ENCODE results near the gene SHC2.

Gene SHC2

GRCh38 chr19:406135-406781 lies 54.6 kb downstream of the SHC2 start:
- H3K27ac ChIP-seq (ENCODE audit: low read length, poor library complexity, severe bottlenecking) = no peak overlapping the region
- H4K8ac ChIP-seq (ENCODE audit: low read length) = no peak overlapping the region
- WGBS = 86% methylated on average over 36 of the region's 41 CpGs
- H3K4me3 ChIP-seq (ENCODE audit: insufficient read depth in 1 of 2, low read depth in 1 of 2, low read length in 2 of 2) = no peak overlapping the region
- peaks cover 30 to 72% of the 10 kb centered on the region in 2 experiments for H3K27me3 ChIP-seq (ENCODE audit: control insufficient read depth in 1 of 2, insufficient read depth in 1 of 2, low read length in 2 of 2)
- H3K4me2 ChIP-seq (ENCODE audit: low read length, poor library complexity, severe bottlenecking) = no peak overlapping the region
- H3K23ac ChIP-seq (ENCODE audit: low read length in 2 of 2) = no peak overlapping the region
- H3K4ac ChIP-seq (ENCODE audit: low read depth in 1 of 2, low read length in 2 of 2) = no peak overlapping the region
- peaks cover 17% of the 10 kb centered on the region for H3K4me1 ChIP-seq (ENCODE audit: control insufficient read depth, insufficient read depth, low read depth, low read length)
- H3K9me3 ChIP-seq (ENCODE audit: control insufficient read depth, low read length) = no peaks in the 10 kb centered on the region
- DNase-seq = no peak
- no peak overlapping the region for H3K9ac ChIP-seq (ENCODE audit: low read length)
- H2BK5ac ChIP-seq (ENCODE audit: low read depth, low read length, poor library complexity, severe bottlenecking) = no peak overlapping the region
- H3K18ac ChIP-seq (ENCODE audit: low read depth in 1 of 2, low read length in 2 of 2) = no peak overlapping the region
- no peak overlapping the region for H2AFZ ChIP-seq (ENCODE audit: low read depth, low read length)
- no peak overlapping the region for H2BK120ac ChIP-seq (ENCODE audit: low read depth, low read length)
- H2BK12ac ChIP-seq (ENCODE audit: low read length in 2 of 2) = no peak overlapping the region
- peak overlapping the region; percentile 60 for H2BK15ac ChIP-seq (ENCODE audit: low read depth, poor library complexity, severe bottlenecking)
- H3K14ac ChIP-seq (ENCODE audit: low read length in 2 of 2) = no peak overlapping the region
- H2AK5ac ChIP-seq (ENCODE audit: low read length, severe bottlenecking) = no peak overlapping the region
- H3K79me1 ChIP-seq (replicated peaks; ENCODE audit: low read length, poor library complexity, severe bottlenecking) = no peaks in the 10 kb centered on the region
- H4K91ac ChIP-seq (ENCODE audit: low read length) = no peak overlapping the region
- H3K36me3 ChIP-seq (ENCODE audit: control insufficient read depth in 1 of 2, insufficient read depth in 2 of 2, low read depth in 1 of 2, low read length in 2 of 2) = no peaks in the 10 kb centered on the region

DNA sequence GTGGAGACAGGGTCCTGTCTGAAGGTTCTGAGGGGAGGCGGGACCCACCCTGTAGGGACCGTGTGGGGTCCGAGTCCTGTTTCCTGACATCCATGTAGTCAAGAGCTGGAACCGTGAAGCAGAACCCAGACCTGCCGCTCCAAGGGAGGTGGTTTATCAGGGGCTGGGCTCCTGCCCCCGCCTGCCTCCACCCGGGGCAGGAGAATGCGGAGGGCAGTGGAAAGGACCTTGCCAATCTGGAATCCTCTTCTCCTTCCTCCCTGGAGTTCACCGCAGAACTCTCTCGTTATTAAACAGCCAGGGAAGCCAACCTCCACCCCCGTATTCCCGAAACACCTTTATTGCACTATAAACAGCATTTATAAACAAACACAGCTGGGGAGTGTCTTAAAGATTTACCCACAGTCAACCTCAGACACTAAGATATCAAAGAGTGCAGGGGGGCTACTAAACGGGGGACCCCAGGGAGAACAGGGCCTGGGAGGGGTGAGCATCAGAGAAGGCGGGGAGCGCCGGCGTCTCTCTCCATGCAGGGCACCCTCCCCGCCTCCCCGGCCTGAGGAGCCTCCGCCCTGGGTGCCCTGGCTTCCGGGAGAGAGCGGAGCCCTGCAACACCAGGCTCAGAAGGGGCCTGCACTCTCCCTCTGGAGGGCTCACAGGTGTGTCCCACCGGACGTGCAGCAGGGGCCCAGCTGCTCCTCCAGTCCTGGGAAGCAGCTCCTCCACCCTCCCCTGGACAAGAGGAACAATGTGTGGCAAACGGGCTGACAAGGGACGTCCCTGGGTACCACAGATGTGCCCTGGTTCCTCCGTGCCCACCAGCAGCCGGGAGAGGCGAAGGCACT lies 55.5 kb downstream of the SHC2 start:
- DNase-seq = no peak
- 69% methylated on average over 29 of the region's 29 CpGs for WGBS
- peaks cover 27 to 72% of the 10 kb centered on the region in 2 experiments for H3K27me3 ChIP-seq (ENCODE audit: control insufficient read depth in 1 of 2, insufficient read depth in 1 of 2, low read length in 2 of 2)
- H3K27ac ChIP-seq (ENCODE audit: low read length, poor library complexity, severe bottlenecking) = no peak overlapping the region
- H2AK5ac ChIP-seq (ENCODE audit: low read length, severe bottlenecking) = no peak overlapping the region
- no peak overlapping the region for H2BK15ac ChIP-seq (ENCODE audit: low read depth, poor library complexity, severe bottlenecking)
- H3K4me3 ChIP-seq (ENCODE audit: insufficient read depth in 1 of 2, low read depth in 1 of 2, low read length in 2 of 2) = no peak overlapping the region
- no peak overlapping the region for H3K9ac ChIP-seq (ENCODE audit: low read length)
- no peak overlapping the region for H2AFZ ChIP-seq (ENCODE audit: low read depth, low read length)
- no peak overlapping the region for H2BK120ac ChIP-seq (ENCODE audit: low read depth, low read length)
- no peak overlapping the region for H3K4ac ChIP-seq (ENCODE audit: low read depth in 1 of 2, low read length in 2 of 2)
- no peaks in the 10 kb centered on the region for H3K79me1 ChIP-seq (replicated peaks; ENCODE audit: low read length, poor library complexity, severe bottlenecking)
- H3K4me1 ChIP-seq (ENCODE audit: control insufficient read depth, insufficient read depth, low read depth, low read length) = peaks cover 17% of the 10 kb centered on the region
- H3K9me3 ChIP-seq (ENCODE audit: control insufficient read depth, low read length) = no peaks in the 10 kb centered on the region
- no peak overlapping the region for H2BK12ac ChIP-seq (ENCODE audit: low read length in 2 of 2)
- no peak overlapping the region for H3K4me2 ChIP-seq (ENCODE audit: low read length, poor library complexity, severe bottlenecking)
- no peaks in the 10 kb centered on the region for H3K36me3 ChIP-seq (ENCODE audit: control insufficient read depth in 1 of 2, insufficient read depth in 2 of 2, low read depth in 1 of 2, low read length in 2 of 2)
- H3K14ac ChIP-seq (ENCODE audit: low read length in 2 of 2) = no peak overlapping the region
- no peak overlapping the region for H4K91ac ChIP-seq (ENCODE audit: low read length)
- no peak overlapping the region for H4K8ac ChIP-seq (ENCODE audit: low read length)
- H3K18ac ChIP-seq (ENCODE audit: low read depth in 1 of 2, low read length in 2 of 2) = no peak overlapping the region
- no peak overlapping the region for H2BK5ac ChIP-seq (ENCODE audit: low read depth, low read length, poor library complexity, severe bottlenecking)
- H3K23ac ChIP-seq (ENCODE audit: low read length in 2 of 2) = no peak overlapping the region

- H3K4me1 ChIP-seq (ENCODE audit: control insufficient read depth, insufficient read depth, low read depth, low read length) = peaks cover 5% of the 10 kb centered on the region
These were observed 57.4 kb downstream of the SHC2 start for GRCh38 chr19:403221-404027.

DNA sequence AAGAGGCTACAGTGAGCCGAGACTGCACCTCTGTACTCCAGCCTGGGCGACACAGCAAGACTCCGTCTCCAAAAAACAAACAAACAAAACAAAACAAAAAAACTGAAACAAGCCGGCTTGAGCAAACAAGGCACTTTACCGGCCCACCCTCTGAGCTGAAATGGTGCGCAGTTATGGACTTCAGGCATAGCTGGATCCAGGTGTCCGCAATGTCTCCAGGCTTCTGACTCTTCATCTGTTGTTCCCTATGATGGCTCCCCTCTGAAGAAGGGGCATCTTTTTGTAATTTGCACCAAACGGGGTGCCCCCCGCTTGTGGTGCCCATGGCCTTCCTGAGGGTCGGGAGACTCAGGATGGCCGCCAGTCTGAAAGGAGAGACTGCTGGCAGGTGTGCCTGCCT lies 58.0 kb downstream of the SHC2 start:
- Histone ChIP-seq H3K4me3 (ENCODE audit: insufficient read depth in 1 of 2, low read depth in 1 of 2, low read length in 2 of 2) (no peak overlapping the region), H3K9ac (ENCODE audit: low read length) (no peak overlapping the region), H3K18ac (ENCODE audit: low read depth in 1 of 2, low read length in 2 of 2) (no peak overlapping the region), H3K4me2 (ENCODE audit: low read length, poor library complexity, severe bottlenecking) (no peak overlapping the region), H2BK12ac (ENCODE audit: low read length in 2 of 2) (no peak overlapping the region), H3K27me3 (ENCODE audit: control insufficient read depth in 1 of 2, insufficient read depth in 1 of 2, low read length in 2 of 2) (peaks cover 10 to 51% of the 10 kb centered on the region in 2 experiments), H2BK15ac (ENCODE audit: low read depth, poor library complexity, severe bottlenecking) (no peak overlapping the region), H3K4me1 (ENCODE audit: control insufficient read depth, insufficient read depth, low read depth, low read length) (peaks cover 2% of the 10 kb centered on the region), H3K4ac (ENCODE audit: low read depth in 1 of 2, low read length in 2 of 2) (no peak overlapping the region), H2AK5ac (ENCODE audit: low read length, severe bottlenecking) (no peak overlapping the region), H3K79me1 (replicated peaks; ENCODE audit: low read length, poor library complexity, severe bottlenecking) (no peaks in the 10 kb centered on the region), H2BK120ac (ENCODE audit: low read depth, low read length) (no peak overlapping the region), H4K8ac (ENCODE audit: low read length) (no peak overlapping the region), H3K23ac (ENCODE audit: low read length in 2 of 2) (no peak overlapping the region), H3K9me3 (ENCODE audit: control insufficient read depth, low read length) (no peaks in the 10 kb centered on the region), H3K27ac (ENCODE audit: low read length, poor library complexity, severe bottlenecking) (no peak overlapping the region), H2BK5ac (ENCODE audit: low read depth, low read length, poor library complexity, severe bottlenecking) (no peak overlapping the region), H3K14ac (ENCODE audit: low read length in 2 of 2) (no peak overlapping the region), H4K91ac (ENCODE audit: low read length) (peak overlapping the region; percentile 14), H2AFZ (ENCODE audit: low read depth, low read length) (no peak overlapping the region), H3K36me3 (ENCODE audit: control insufficient read depth in 1 of 2, insufficient read depth in 2 of 2, low read depth in 1 of 2, low read length in 2 of 2) (no peaks in the 10 kb centered on the region)
- DNase-seq = no peak
- 93% methylated on average over 11 of the region's 11 CpGs for WGBS

More at GRCh38 chr19:403221-404027, 57.4 kb downstream of the SHC2 start:
- H3K9me3 ChIP-seq (ENCODE audit: control insufficient read depth, low read length) = no peaks in the 10 kb centered on the region
- H3K79me1 ChIP-seq (replicated peaks; ENCODE audit: low read length, poor library complexity, severe bottlenecking) = no peaks in the 10 kb centered on the region
- no peaks in the 10 kb centered on the region for H3K36me3 ChIP-seq (ENCODE audit: control insufficient read depth in 1 of 2, insufficient read depth in 2 of 2, low read depth in 1 of 2, low read length in 2 of 2)
- no peak overlapping the region for H3K14ac ChIP-seq (ENCODE audit: low read length in 2 of 2)
- no peak overlapping the region for H2BK12ac ChIP-seq (ENCODE audit: low read length in 2 of 2)
- no peak overlapping the region for H2BK5ac ChIP-seq (ENCODE audit: low read depth, low read length, poor library complexity, severe bottlenecking)
- no peak overlapping the region for H4K8ac ChIP-seq (ENCODE audit: low read length)
- no peak overlapping the region for H2AFZ ChIP-seq (ENCODE audit: low read depth, low read length)
- WGBS = 91% methylated on average over 35 of the region's 38 CpGs
- H3K4me2 ChIP-seq (ENCODE audit: low read length, poor library complexity, severe bottlenecking) = no peak overlapping the region
- no peak overlapping the region for H3K4ac ChIP-seq (ENCODE audit: low read depth in 1 of 2, low read length in 2 of 2)
- H3K9ac ChIP-seq (ENCODE audit: low read length) = no peak overlapping the region
- no peak overlapping the region for H2BK120ac ChIP-seq (ENCODE audit: low read depth, low read length)
- DNase-seq = no peak
- H3K18ac ChIP-seq (ENCODE audit: low read depth in 1 of 2, low read length in 2 of 2) = no peak overlapping the region
- no peak overlapping the region for H3K23ac ChIP-seq (ENCODE audit: low read length in 2 of 2)
- H3K4me3 ChIP-seq (ENCODE audit: insufficient read depth in 1 of 2, low read depth in 1 of 2, low read length in 2 of 2) = no peak overlapping the region
- peak overlapping the region; percentile 14 for H4K91ac ChIP-seq (ENCODE audit: low read length)
- peaks cover 12 to 57% of the 10 kb centered on the region in 2 experiments for H3K27me3 ChIP-seq (ENCODE audit: control insufficient read depth in 1 of 2, insufficient read depth in 1 of 2, low read length in 2 of 2)
- no peak overlapping the region for H3K27ac ChIP-seq (ENCODE audit: low read length, poor library complexity, severe bottlenecking)
- H2AK5ac ChIP-seq (ENCODE audit: low read length, severe bottlenecking) = no peak overlapping the region
- no peak overlapping the region for H2BK15ac ChIP-seq (ENCODE audit: low read depth, poor library complexity, severe bottlenecking)
